CD4-positive, alpha-beta T cell (primary cell): ENCODE results near the gene TYW5. TPM values are rescaled to one million over a fixed set of nuclear protein-coding genes. Genes with fewer than 3 reads are reported as not detected.
A peak's percentile ranks its signal among the peaks of the same experiment; 100 is the strongest.

Experiments
- ATAC-seq: fragments of 200-7000 bp; cut with Tn5 transposase; one replicate; pipeline ENCODE4 v1.10.0; 2022; ENCODE audit warnings: mild to moderate bottlenecking; ENCODE audit not compliant: poor library complexity
- CTCF ChIA-PET: fragments of 350-600 bp; sonication (Branson Sonifier 250); formaldehyde crosslinking; loops from one replicate; lab custom pipeline; 2021; ENCODE audit warnings: antibody characterized with exemption, inconsistent platforms; lab: Charles Lee
- POLR2A ChIA-PET: fragments of 350-600 bp; sonication (Branson Sonifier 250); formaldehyde crosslinking; loops from one replicate; lab custom pipeline; 2021; ENCODE audit warnings: antibody characterized with exemption, inconsistent platforms; lab: Charles Lee
- DNase-seq, 14 experiments: peaks; one replicate each; pipeline ENCODE4 v3.0.0-alpha.2; 2013 to 2020; ENCODE audit warnings: mixed read lengths in 2 of 14
- H3K27ac ChIP-seq, 2 donors: one replicate each; pipeline versions ENCODE4 v1.5.1 to v1.7.0; 2013; ENCODE audit warnings: low read length in 2 of 2, low read depth in 1 of 2, mild to moderate bottlenecking in 1 of 2
- H3K27me3 ChIP-seq, 2 experiments: 1 replicate in 1 of 2; 2 replicates in 1 of 2; pipeline versions ENCODE4 v1.6.1 to v1.7.0; 2013; ENCODE audit warnings: low read length in 2 of 2, control low read depth in 1 of 2, mild to moderate bottlenecking in 1 of 2, moderate library complexity in 1 of 2; ENCODE audit not compliant: insufficient read depth in 2 of 2, control insufficient read depth in 1 of 2
- H3K36me3 ChIP-seq: one replicate; pipeline ENCODE4 v1.6.1; 2013; ENCODE audit warnings: low read length, control low read depth; ENCODE audit not compliant: insufficient read depth
- H3K4me1 ChIP-seq: one replicate; pipeline ENCODE4 v1.6.1; 2013; ENCODE audit warnings: low read length, control low read depth; ENCODE audit not compliant: insufficient read depth
- H3K4me3 ChIP-seq: one replicate; pipeline ENCODE4 v1.5.1; 2013; ENCODE audit warnings: mild to moderate bottlenecking, low read length, moderate library complexity
- H3K9me3 ChIP-seq, 2 experiments: 1 replicate in 1 of 2; 2 replicates in 1 of 2; pipeline versions ENCODE4 v1.6.1 to v1.7.0; 2013; ENCODE audit warnings: low read length in 2 of 2, mild to moderate bottlenecking in 2 of 2, control low read depth in 1 of 2, moderate library complexity in 1 of 2; ENCODE audit not compliant: control insufficient read depth in 1 of 2, insufficient read depth in 1 of 2
- H3K27ac Mint-ChIP-seq: one replicate; pipeline ENCODE4 v1.8.0; 2020; ENCODE audit warnings: mixed read lengths
- H3K27me3 Mint-ChIP-seq: one replicate; pipeline ENCODE4 v1.8.0; 2021; ENCODE audit warnings: mixed read lengths
- H3K36me3 Mint-ChIP-seq: one replicate; pipeline ENCODE4 v1.8.0; 2021; ENCODE audit warnings: low read depth, mixed read lengths
- H3K4me1 Mint-ChIP-seq: one replicate; pipeline ENCODE4 v1.8.0; 2021; ENCODE audit warnings: low read depth, mixed read lengths
- H3K4me3 Mint-ChIP-seq: one replicate; pipeline ENCODE4 v1.8.0; 2020; ENCODE audit warnings: mild to moderate bottlenecking, mixed read lengths
- H3K9me3 Mint-ChIP-seq: one replicate; pipeline ENCODE4 v1.8.0; 2020; ENCODE audit warnings: mixed read lengths
- CTCF ChIP-seq: fragments of 200-600 bp; IDR thresholded peaks from one replicate; pipeline ENCODE4 v1.8.0; 2022; ENCODE audit warnings: antibody characterized with exemption, mild to moderate bottlenecking
- intact Hi-C, 2 experiments: fragments of 100-400 bp; cut with DNase I in 1 of 2; cut with micrococcal nuclease in 1 of 2; formaldehyde crosslinking; loops; one replicate each; pipeline versions ENCODE4 v1.15.1 to v1.9.0; 2023 to 2025; cut with DNase I, micrococcal nuclease
- total RNA-seq, 174 experiments: library from RNA in 2 of 174; stranded (reverse) in 2 of 174; gene quantifications; one replicate each; pipeline ENCODE4 v1.2.3 and lab custom pipeline; 2021 to 2026

TYW5 gene
- total RNA-seq, 2 experiments from 2014 or later = 15.0 to 16.0 TPM

GRCh38 chr2:199929262-199929661 lies 26.0 kb downstream of the TYW5 start:
- no peak for ATAC-seq
- no peaks in the 10 kb centered on the region for H3K4me1 ChIP-seq
- no peak for DNase-seq
- H3K4me3 Mint-ChIP-seq = no peak overlapping the region
- peaks cover 15% of the 10 kb centered on the region for H3K4me1 Mint-ChIP-seq
- ChIA-PET CTCF (interaction anchor here (0.7 kb wide), 1 partner anchor 72 kb away, joined by 3 read pairs; no protein-coding TSS in a partner anchor), POLR2A (interaction anchor here (0.6 kb wide), 2 partner anchors 297 to 524 kb away, joined by 3 to 7 read pairs; no protein-coding TSS in a partner anchor)
- no peaks in the 10 kb centered on the region for H3K9me3 ChIP-seq
- H3K27me3 Mint-ChIP-seq = no peaks in the 10 kb centered on the region
- peaks cover 61% of the 10 kb centered on the region for H3K36me3 Mint-ChIP-seq
- no peak for TF ChIP-seq CTCF
- intact Hi-C loops = no loop called here
- H3K9me3 Mint-ChIP-seq = no peaks in the 10 kb centered on the region
- H3K36me3 ChIP-seq = peaks cover 28% of the 10 kb centered on the region
- H3K27ac Mint-ChIP-seq = no peak overlapping the region
- no peaks in the 10 kb centered on the region for H3K27me3 ChIP-seq
- no peak overlapping the region for H3K4me3 ChIP-seq
- H3K27ac ChIP-seq = no peak overlapping the region

GRCh38 chr2:199928626-199929025 lies 26.7 kb downstream of the TYW5 start:
- Mint-ChIP-seq H3K9me3 (no peaks in the 10 kb centered on the region), H3K4me3 (no peak overlapping the region), H3K36me3 (peaks cover 64% of the 10 kb centered on the region), H3K27me3 (no peaks in the 10 kb centered on the region), H3K4me1 (peaks cover 21% of the 10 kb centered on the region), H3K27ac (peak overlapping the region; percentile 60)
- ChIA-PET POLR2A (interaction anchor here (0.6 kb wide), 1 partner anchor 16 kb away, joined by 4 read pairs; no protein-coding TSS in a partner anchor), CTCF (no interaction called here)
- intact Hi-C loops = no loop called here
- ATAC-seq (no peak), DNase-seq (no peak)
- no peak for TF ChIP-seq CTCF
- Histone ChIP-seq H3K27me3 (no peaks in the 10 kb centered on the region), H3K4me1 (no peaks in the 10 kb centered on the region), H3K9me3 (no peaks in the 10 kb centered on the region), H3K27ac (no peak overlapping the region), H3K4me3 (no peak overlapping the region), H3K36me3 (peaks cover 28% of the 10 kb centered on the region)

GRCh38 chr2:199928226-199928625 lies 27.1 kb downstream of the TYW5 start:
- H3K4me3 ChIP-seq = no peak overlapping the region
- peaks cover 60% of the 10 kb centered on the region for H3K36me3 Mint-ChIP-seq
- no peaks in the 10 kb centered on the region for H3K9me3 ChIP-seq
- no peak overlapping the region for H3K27ac ChIP-seq
- H3K4me1 ChIP-seq = no peaks in the 10 kb centered on the region
- no peaks in the 10 kb centered on the region for H3K9me3 Mint-ChIP-seq
- H3K4me1 Mint-ChIP-seq = peaks cover 23% of the 10 kb centered on the region
- DNase-seq (no peak), ATAC-seq (no peak)
- ChIA-PET POLR2A (interaction anchor here (0.6 kb wide), 1 partner anchor 16 kb away, joined by 4 read pairs; no protein-coding TSS in a partner anchor), CTCF (no interaction called here)
- no peaks in the 10 kb centered on the region for H3K27me3 Mint-ChIP-seq
- H3K4me3 Mint-ChIP-seq = no peak overlapping the region
- H3K27ac Mint-ChIP-seq = peak overlapping the region; percentile 60
- H3K36me3 ChIP-seq = peaks cover 28% of the 10 kb centered on the region
- no peaks in the 10 kb centered on the region for H3K27me3 ChIP-seq
- TF ChIP-seq CTCF = no peak
- intact Hi-C loops = no loop called here
